Esophagus muscularis mucosa (tissue), 4 donors: Measurements from ENCODE around the gene GJB3. TPM values are rescaled to one million over a fixed set of nuclear protein-coding genes. Genes with fewer than 3 reads are reported as not detected.
A peak's percentile ranks its signal among the peaks of the same experiment; 100 is the strongest.

ENCODE experiments used
- DNase-seq: peaks from one replicate; pipeline ENCODE4 v3.0.0-alpha.2; 2017; ENCODE audit errors: extremely low spot score
- H3K27ac ChIP-seq, 4 donors: fragments of 200-600 bp; sonication (generic); replicated peaks in 1 of 4; 1 replicate in 3 of 4; 2 replicates in 1 of 4; pipeline ENCODE4 v1.5.1; 2016 to 2019; ENCODE audit warnings: mild to moderate bottlenecking in 1 of 4
- H3K27me3 ChIP-seq, 4 donors: fragments of 200-600 bp; sonication (generic); one replicate each; pipeline versions ENCODE4 v1.5.1 to v1.6.0; 2016 to 2019
- H3K36me3 ChIP-seq, 4 donors: fragments of 200-600 bp; sonication (generic); one replicate each; pipeline ENCODE4 v1.5.1; 2016 to 2019
- H3K4me1 ChIP-seq, 4 donors: fragments of 200-600 bp; sonication (generic); one replicate each; pipeline ENCODE4 v1.5.1; 2016 to 2019
- H3K4me3 ChIP-seq, 4 donors: fragments of 200-600 bp; sonication (generic); 1 replicate in 2 of 4; 2 replicates in 2 of 4; pipeline ENCODE4 v1.5.1; 2016 to 2019; ENCODE audit warnings: mild to moderate bottlenecking in 4 of 4, moderate library complexity in 1 of 4
- H3K9me3 ChIP-seq, 4 donors: fragments of 200-600 bp; sonication (generic); 1 replicate in 3 of 4; 2 replicates in 1 of 4; pipeline ENCODE4 v1.5.1; 2016 to 2019
- CTCF ChIP-seq, 3 experiments: fragments of 200-600 bp in 2 of 3; fragments of 450-650 bp in 1 of 3; sonication (generic) in 2 of 3; IDR thresholded peaks; one replicate each; pipeline ENCODE4 v1.5.1; 2017 to 2019; ENCODE audit warnings: antibody characterized with exemption in 3 of 3, mild to moderate bottlenecking in 2 of 3, moderate library complexity in 1 of 3
- EP300 ChIP-seq: sonication (generic); formaldehyde crosslinking; IDR thresholded peaks from one replicate; pipeline ENCODE4 v1.6.1; 2017; ENCODE audit warnings: antibody characterized with exemption
- POLR2A ChIP-seq: fragments of 450-650 bp; IDR thresholded peaks from one replicate; pipeline ENCODE4 v1.6.1; 2017; ENCODE audit warnings: antibody characterized with exemption, moderate library complexity, mild to moderate bottlenecking, low read depth
- POLR2AphosphoS5 ChIP-seq, 2 donors: sonication (generic); formaldehyde crosslinking; IDR thresholded peaks; one replicate each; pipeline ENCODE4 v1.6.1; 2017; ENCODE audit warnings: antibody characterized with exemption in 2 of 2
- WGBS: methylation state at CpG from one replicate; pipeline ENCODE4 v1.1.5; 2018; 5-methylcytosine and 5-hydroxymethylcytosine counted together
- intact Hi-C: fragments of 100-400 bp; cut with DNase I; formaldehyde crosslinking; loops from one replicate; pipeline ENCODE4 v1.15.1; 2023
- total RNA-seq, 4 donors: library from RNA; depleted of rRNA; stranded (reverse); fragments of >200 nt; gene quantifications; one replicate each; pipeline versions ENCODE4 v1.1.0 to v1.2.1, GENCODE V29; 2016

The GJB3 gene
- total RNA-seq, 4 donors from 2014 or later, result not detected

DNA sequence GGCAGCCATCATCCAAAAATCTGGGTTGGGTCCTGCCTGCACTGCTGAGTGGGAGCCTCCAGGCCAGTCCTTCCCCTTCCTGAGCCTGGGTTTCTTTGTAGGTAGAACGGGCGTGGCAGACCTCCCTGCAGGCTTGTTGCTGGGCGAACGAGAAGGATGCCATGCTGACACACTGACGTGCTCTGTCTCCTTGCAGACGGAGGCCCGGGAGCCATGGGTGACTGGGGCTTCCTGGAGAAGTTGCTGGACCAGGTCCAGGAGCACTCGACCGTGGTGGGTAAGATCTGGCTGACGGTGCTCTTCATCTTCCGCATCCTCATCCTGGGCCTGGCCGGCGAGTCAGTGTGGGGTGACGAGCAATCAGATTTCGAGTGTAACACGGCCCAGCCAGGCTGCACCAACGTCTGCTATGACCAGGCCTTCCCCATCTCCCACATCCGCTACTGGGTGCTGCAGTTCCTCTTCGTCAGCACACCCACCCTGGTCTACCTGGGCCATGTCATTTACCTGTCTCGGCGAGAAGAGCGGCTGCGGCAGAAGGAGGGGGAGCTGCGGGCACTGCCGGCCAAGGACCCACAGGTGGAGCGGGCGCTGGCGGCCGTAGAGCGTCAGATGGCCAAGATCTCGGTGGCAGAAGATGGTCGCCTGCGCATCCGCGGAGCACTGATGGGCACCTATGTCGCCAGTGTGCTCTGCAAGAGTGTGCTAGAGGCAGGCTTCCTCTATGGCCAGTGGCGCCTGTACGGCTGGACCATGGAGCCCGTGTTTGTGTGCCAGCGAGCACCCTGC is 13.2 kb downstream of the GJB3 start:
- no peaks in the 10 kb centered on the region for H3K9me3 ChIP-seq
- peak overlapping the region in 3 of 4 donors; percentile 47 to 61 (median 49) for H3K27ac ChIP-seq
- intact Hi-C loops, result no loop called here
- H3K4me3 ChIP-seq, result peak overlapping the region; percentile 44 to 57 (median 47)
- H3K27me3 ChIP-seq, result peaks cover 0 to 47% (median 4%) of the 10 kb centered on the region in 4 donors
- WGBS, result 92% methylated on average over 35 of the region's 40 CpGs
- no peak for TF ChIP-seq CTCF (IDR thresholded peaks at IDR 0.05)
- TF ChIP-seq POLR2AphosphoS5 (IDR thresholded peaks at IDR 0.05), result no peak
- TF ChIP-seq EP300, result no peak
- no peak for TF ChIP-seq POLR2A
- peaks cover 4 to 13% (median 10%) of the 10 kb centered on the region in 4 donors for H3K4me1 ChIP-seq
- DNase-seq, result no peak
- peaks cover 0 to 40% (median 27%) of the 10 kb centered on the region in 4 donors for H3K36me3 ChIP-seq

GRCh38 chr1:34794790-34795180 is 13.8 kb downstream of the GJB3 start:
- H3K27ac ChIP-seq, result peak overlapping the region in 2 of 4 donors; percentile 28 to 49
- H3K4me3 ChIP-seq, result peak overlapping the region; percentile 44 to 57 (median 47)
- WGBS, result 87% methylated on average over 12 of the region's 12 CpGs
- H3K27me3 ChIP-seq, result peaks cover 0 to 47% (median 4%) of the 10 kb centered on the region in 4 donors
- intact Hi-C loops, result no loop called here
- DNase-seq, result no peak
- peaks cover 4 to 13% (median 10%) of the 10 kb centered on the region in 4 donors for H3K4me1 ChIP-seq
- H3K9me3 ChIP-seq, result no peaks in the 10 kb centered on the region
- TF ChIP-seq POLR2AphosphoS5 (IDR thresholded peaks at IDR 0.05), result no peak
- H3K36me3 ChIP-seq, result peaks cover 0 to 40% (median 27%) of the 10 kb centered on the region in 4 donors

DNA sequence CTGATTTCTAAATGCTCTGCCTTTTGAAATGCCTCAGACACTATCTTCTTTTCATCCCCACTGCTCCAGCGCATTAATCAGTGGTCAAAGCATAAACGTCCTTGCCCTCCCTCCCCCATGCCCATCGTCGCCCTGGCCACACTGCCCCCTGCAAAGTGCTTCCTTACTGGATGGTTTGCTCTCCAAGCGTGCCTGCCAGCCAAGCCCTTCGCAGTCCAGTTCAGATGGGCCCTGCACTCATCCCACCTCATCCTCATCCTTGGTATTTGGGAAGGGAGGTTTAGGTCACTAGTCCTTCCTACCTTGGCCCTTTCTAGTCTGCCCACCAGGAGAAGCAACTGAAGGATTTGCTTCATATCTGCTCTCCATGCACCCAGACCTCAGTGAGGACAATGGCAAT is 14.9 kb downstream of the GJB3 start:
- no peak for TF ChIP-seq POLR2AphosphoS5 (IDR thresholded peaks at IDR 0.05)
- no peak for TF ChIP-seq EP300
- TF ChIP-seq CTCF (IDR thresholded peaks at IDR 0.05), result no peak
- no peak for TF ChIP-seq POLR2A
- 76% methylated on average over 6 of the region's 6 CpGs for WGBS

GRCh38 chr1:34796990-34797389 is 16.0 kb downstream of the GJB3 start:
- intact Hi-C loops, result no loop called here
- Histone ChIP-seq H3K36me3 (peaks cover 0 to 40% (median 27%) of the 10 kb centered on the region in 4 donors), H3K27me3 (peaks cover 0 to 33% (median 4%) of the 10 kb centered on the region in 4 donors), H3K4me3 (peak overlapping the region; percentile 16 to 57 (median 45)), H3K4me1 (peaks cover 4 to 13% (median 10%) of the 10 kb centered on the region in 4 donors), H3K9me3 (no peaks in the 10 kb centered on the region), H3K27ac (peak overlapping the region in 1 of 4 donors; percentile 30)
- 77% methylated on average over 6 of the region's 6 CpGs for WGBS
- TF ChIP-seq EP300 (no peak), POLR2A (no peak)
- DNase-seq, result no peak

More for the DNA sequence above, 14.9 kb downstream of the GJB3 start:
- peak; percentile 80 for DNase-seq
- peaks cover 0 to 40% (median 27%) of the 10 kb centered on the region in 4 donors for H3K36me3 ChIP-seq
- H3K27me3 ChIP-seq, result peaks cover 0 to 41% (median 4%) of the 10 kb centered on the region in 4 donors
- intact Hi-C loops, result no loop called here
- H3K9me3 ChIP-seq, result no peaks in the 10 kb centered on the region
- peaks cover 4 to 13% (median 10%) of the 10 kb centered on the region in 4 donors for H3K4me1 ChIP-seq
- peak overlapping the region in 1 of 4 donors; percentile 3 for H3K27ac ChIP-seq
- H3K4me3 ChIP-seq, result peak overlapping the region; percentile 44 to 57 (median 47)

GRCh38 chr1:34800214-34800613 is 19.2 kb downstream of the GJB3 start:
- peaks cover 0 to 26% (median 15%) of the 10 kb centered on the region in 4 donors for H3K36me3 ChIP-seq
- intact Hi-C loops, result no loop called here

More at GRCh38 chr1:34800214-34800613, 19.2 kb downstream of the GJB3 start:
- no peak for TF ChIP-seq EP300
- no peak for TF ChIP-seq CTCF (IDR thresholded peaks at IDR 0.05)
- no peak for TF ChIP-seq POLR2AphosphoS5 (IDR thresholded peaks at IDR 0.05)
- no peak for TF ChIP-seq POLR2A
- no peak for DNase-seq
- Histone ChIP-seq H3K27me3 (peaks cover 0 to 2% (median 0%) of the 10 kb centered on the region in 4 donors), H3K9me3 (peaks cover 0 to 9% (median 0%) of the 10 kb centered on the region in 4 donors), H3K4me3 (no peak overlapping the region), H3K4me1 (no peaks in the 10 kb centered on the region), H3K27ac (no peak overlapping the region)
- WGBS, result 77% methylated on average over 6 of the region's 6 CpGs
